Endothelial cell of umbilical vein (primary cell): ENCODE data around the gene NRP2. TPM values are rescaled to one million over a fixed set of nuclear protein-coding genes. Genes with fewer than 3 reads are reported as not detected.

ENCODE experiments used
- BruUV-seq: library from RNA; stranded (reverse); fragments of 400-500 nt; replicated peaks from 2 replicates; lab custom pipeline; 2021; lab: Mats Ljungman, UMichigan
- CTCF ChIA-PET: fragments of 300-600, 350-600 bp; sonication (Branson Sonifier 250); formaldehyde crosslinking; loops from one replicate; lab custom pipeline; 2021; ENCODE audit warnings: antibody characterized with exemption, inconsistent platforms; lab: Charles Lee
- POLR2A ChIA-PET: fragments of 300-600, 350-600 bp; sonication (Branson Sonifier 250); formaldehyde crosslinking; loops from one replicate; lab custom pipeline; 2021; ENCODE audit warnings: antibody characterized with exemption, inconsistent platforms; lab: Charles Lee
- DNase-seq: peaks from one replicate; pipeline ENCODE4 v3.0.0-alpha.2; 2011; ENCODE audit warnings: low read depth, low spot score
- FAIRE-seq: peaks from 2 replicates; lab custom pipeline; 2011; peaks lifted over from hg19 to GRCh38; lab: Jason Lieb, UNC
- H2AFZ ChIP-seq: 2 replicates; pipeline ENCODE4 v1.6.0; 2012; ENCODE audit warnings: low read depth, low read length, control low read depth, inconsistent platforms
- H3K27ac ChIP-seq: 2 replicates; pipeline ENCODE4 v1.5.1; 2011; ENCODE audit warnings: low read depth, mild to moderate bottlenecking, control low read depth, low read length, moderate library complexity; ENCODE audit not compliant: insufficient read depth
- H3K27me3 ChIP-seq, 2 experiments: 2 replicates each; pipeline versions ENCODE4 v1.6.0 to v1.6.1; 2011; ENCODE audit warnings: low read length in 2 of 2, mixed read lengths in 1 of 2; ENCODE audit not compliant: control insufficient read depth in 2 of 2, insufficient read depth in 2 of 2
- H3K36me3 ChIP-seq, 2 experiments: 2 replicates in 1 of 2; 3 replicates in 1 of 2; pipeline ENCODE4 v1.5.1; 2011; ENCODE audit warnings: low read length in 2 of 2, mild to moderate bottlenecking in 1 of 2, moderate library complexity in 1 of 2; ENCODE audit not compliant: control insufficient read depth in 2 of 2, insufficient read depth in 2 of 2; ENCODE audit errors: extremely low read depth in 1 of 2
- H3K4me1 ChIP-seq: 3 replicates; pipeline ENCODE4 v1.5.1; 2011; ENCODE audit warnings: mild to moderate bottlenecking, low read length; ENCODE audit not compliant: control insufficient read depth, insufficient read depth; ENCODE audit errors: extremely low read depth
- H3K4me2 ChIP-seq: 2 replicates; pipeline ENCODE4 v1.6.1; 2011; ENCODE audit warnings: low read length, control low read depth, mixed read lengths; ENCODE audit not compliant: insufficient read depth
- H3K4me3 ChIP-seq, 3 experiments: fragments of 200-600 bp in 1 of 3; sonication (generic), shearing (Covaris generic) in 1 of 3; replicated peaks in 1 of 3; 2 replicates each; pipeline ENCODE4 v1.5.1; 2011 to 2016; ENCODE audit warnings: control low read depth in 3 of 3, low read length in 3 of 3, mild to moderate bottlenecking in 2 of 3, inconsistent platforms in 1 of 3, low read depth in 1 of 3, moderate library complexity in 1 of 3; ENCODE audit not compliant: insufficient read depth in 1 of 3
- H3K79me2 ChIP-seq: 2 replicates; pipeline ENCODE4 v1.6.0; 2012; ENCODE audit warnings: low read length, inconsistent platforms; ENCODE audit not compliant: control insufficient read depth, insufficient read depth
- H3K9ac ChIP-seq: replicated peaks from 2 replicates; pipeline ENCODE3; 2011; ENCODE audit warnings: low read length, control low read depth; ENCODE audit not compliant: insufficient read depth; ENCODE audit errors: extremely low read depth
- H3K9me1 ChIP-seq: replicated peaks from 3 replicates; pipeline ENCODE4 v1.6.0; 2011; ENCODE audit warnings: mild to moderate bottlenecking, low read length; ENCODE audit not compliant: control insufficient read depth, insufficient read depth; ENCODE audit errors: extremely low read depth
- H3K9me3 ChIP-seq: replicated peaks from 2 replicates; pipeline ENCODE4 v1.5.1; 2012; ENCODE audit warnings: low read length, inconsistent platforms; ENCODE audit not compliant: control insufficient read depth, insufficient read depth
- H4K20me1 ChIP-seq: replicated peaks from 2 replicates; pipeline ENCODE3; 2011; ENCODE audit warnings: mild to moderate bottlenecking, low read length; ENCODE audit not compliant: control insufficient read depth, insufficient read depth; ENCODE audit errors: extremely low read depth
- CTCF ChIP-seq, 2 donors: IDR thresholded peaks; 1 replicate in 1 of 2; 2 replicates in 1 of 2; pipeline ENCODE4 v1.5.1; 2011; ENCODE audit warnings: low read length in 2 of 2, mild to moderate bottlenecking in 2 of 2, moderate library complexity in 2 of 2, control low read depth in 1 of 2, inconsistent platforms in 1 of 2, low read depth in 1 of 2; ENCODE audit not compliant: insufficient read depth in 1 of 2; ENCODE audit errors: extremely low read depth in 1 of 2
- EZH2 ChIP-seq: IDR thresholded peaks from 2 replicates; pipeline ENCODE4 v1.6.1; 2012; ENCODE audit warnings: borderline replicate concordance, low read depth, mild to moderate bottlenecking, moderate library complexity, low read length, inconsistent platforms; ENCODE audit not compliant: severe bottlenecking
- FOS ChIP-seq: IDR thresholded peaks from 2 replicates; pipeline ENCODE4 v1.6.1; 2011; ENCODE audit warnings: mild to moderate bottlenecking, low read length, moderate library complexity, borderline replicate concordance; ENCODE audit not compliant: insufficient read depth
- GATA2 ChIP-seq: IDR thresholded peaks from 2 replicates; pipeline ENCODE4 v1.7.0; 2011; ENCODE audit warnings: low read depth, mild to moderate bottlenecking, moderate library complexity, mixed read lengths, low read length; ENCODE audit not compliant: insufficient read length, insufficient read depth
- JUN ChIP-seq: IDR thresholded peaks from 2 replicates; pipeline ENCODE4 v1.6.1; 2011; ENCODE audit warnings: borderline replicate concordance, low read depth; ENCODE audit not compliant: insufficient read length, insufficient read depth
- MAX ChIP-seq: IDR thresholded peaks from 2 replicates; pipeline ENCODE4 v1.6.1; 2011; ENCODE audit not compliant: insufficient read depth, insufficient read length
- MYC ChIP-seq: IDR thresholded peaks from one replicate; pipeline ENCODE4 v1.6.1; 2011; ENCODE audit warnings: mild to moderate bottlenecking, low read depth, low read length
- POLR2A ChIP-seq: IDR thresholded peaks from 2 replicates; pipeline ENCODE4 v1.6.1; 2012; ENCODE audit warnings: low read depth, mild to moderate bottlenecking, control low read depth, low read length
- POLR2AphosphoS5 ChIP-seq: IDR thresholded peaks from 2 replicates; pipeline ENCODE4 v1.6.1; 2012; ENCODE audit warnings: low read depth, mild to moderate bottlenecking, control low read depth, low read length, moderate library complexity; ENCODE audit not compliant: insufficient read depth
- dilution Hi-C: fragments of 300-500 bp; cut with MboI; formaldehyde crosslinking; loops from one replicate; pipeline ENCODE4 v1.15.0; 2019; ENCODE audit warnings: low sequenced_read_pairs; ENCODE audit not compliant: extremely low pct_ligation_motif_present
- intact Hi-C: fragments of 100-400 bp; cut with micrococcal nuclease; formaldehyde crosslinking; loops from one replicate; pipeline ENCODE4 v1.10.0; 2022
- polyA plus RNA-seq, 4 experiments: library from polyadenylated mRNA; depleted of rRNA in 3 of 4; stranded (reverse) in 3 of 4; unstranded in 1 of 4; fragments of >200 nt; gene quantifications; 2 replicates each; pipeline versions ENCODE4 v1.2.1 to v1.2.3, GENCODE V29; 2011 to 2012; ENCODE audit warnings: missing spikeins in 1 of 4
- total RNA-seq: library from RNA; stranded (reverse); gene quantifications from 2 replicates; pipeline ENCODE4 v1.2.3, GENCODE V29; 2021

Gene NRP2
- total and polyA plus RNA-seq, 2 donors (not counting 3 experiments of a cell fraction or from before 2014, with no cell fraction given), result 160 to 240 TPM

GRCh38 chr2:205792908-205793307, 110.6 kb downstream of the NRP2 start:
- POLR2A ChIA-PET, result no interaction called here
- FAIRE-seq (no peak), DNase-seq (no peak)

More at GRCh38 chr2:205792908-205793307, 110.6 kb downstream of the NRP2 start:
- TF ChIP-seq EZH2 (no peak), POLR2A (no peak), CTCF (IDR thresholded peaks at IDR 0.05; ENCODE audit: extremely low read depth in 1 of 2, insufficient read depth in 1 of 2, low read depth in 1 of 2, low read length in 2 of 2) (no peak), MAX (no peak), GATA2 (no peak), MYC (no peak), FOS (no peak), JUN (no peak), POLR2AphosphoS5 (no peak)
- Histone ChIP-seq H3K9ac (no peak overlapping the region), H3K9me1 (no peaks in the 10 kb centered on the region), H3K36me3 (peaks cover 0 to 23% of the 10 kb centered on the region in 2 experiments), H3K4me1 (no peaks in the 10 kb centered on the region), H3K4me2 (no peak overlapping the region), H3K79me2 (no peaks in the 10 kb centered on the region), H2AFZ (no peak overlapping the region), H3K27me3 (no peaks in the 10 kb centered on the region), H3K27ac (no peak overlapping the region), H3K9me3 (no peaks in the 10 kb centered on the region), H3K4me3 (no peak overlapping the region), H4K20me1 (no peaks in the 10 kb centered on the region)
- intact Hi-C loops (no loop called here), dilution Hi-C loops (no loop called here)
- CTCF ChIA-PET, result no interaction called here
- no TSS peak for BruUV-seq
